ENCODE data around the gene CYTH1.

DNA sequence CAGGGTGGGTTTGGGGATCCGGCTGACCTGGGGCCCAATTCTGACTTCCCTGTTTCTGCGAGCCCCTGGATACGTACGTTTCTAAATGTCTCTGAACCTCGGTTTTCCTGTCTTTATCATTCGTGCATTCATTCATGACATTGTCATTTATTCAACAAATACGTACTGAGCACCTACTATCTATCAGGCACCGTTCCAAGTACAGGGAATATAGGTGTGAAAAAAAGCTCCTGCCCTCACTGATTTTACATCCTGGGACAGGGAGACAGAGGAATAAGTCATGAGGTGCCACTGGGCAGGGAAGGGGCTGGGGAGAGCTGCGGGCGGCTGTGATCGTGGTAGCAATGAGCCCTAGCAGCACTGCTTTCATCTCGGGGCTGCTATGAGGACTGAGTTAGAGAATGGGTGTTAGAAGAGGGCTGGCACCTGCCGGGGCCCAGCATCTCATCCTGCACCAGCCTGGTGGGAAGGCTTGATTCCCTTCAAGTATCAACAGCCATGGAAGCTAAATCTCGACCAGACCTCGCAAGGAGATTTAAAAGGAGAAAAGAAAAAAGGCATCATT, 116.6 kb downstream of the CYTH1 start:
- TF ChIP-seq, protein P1, sequence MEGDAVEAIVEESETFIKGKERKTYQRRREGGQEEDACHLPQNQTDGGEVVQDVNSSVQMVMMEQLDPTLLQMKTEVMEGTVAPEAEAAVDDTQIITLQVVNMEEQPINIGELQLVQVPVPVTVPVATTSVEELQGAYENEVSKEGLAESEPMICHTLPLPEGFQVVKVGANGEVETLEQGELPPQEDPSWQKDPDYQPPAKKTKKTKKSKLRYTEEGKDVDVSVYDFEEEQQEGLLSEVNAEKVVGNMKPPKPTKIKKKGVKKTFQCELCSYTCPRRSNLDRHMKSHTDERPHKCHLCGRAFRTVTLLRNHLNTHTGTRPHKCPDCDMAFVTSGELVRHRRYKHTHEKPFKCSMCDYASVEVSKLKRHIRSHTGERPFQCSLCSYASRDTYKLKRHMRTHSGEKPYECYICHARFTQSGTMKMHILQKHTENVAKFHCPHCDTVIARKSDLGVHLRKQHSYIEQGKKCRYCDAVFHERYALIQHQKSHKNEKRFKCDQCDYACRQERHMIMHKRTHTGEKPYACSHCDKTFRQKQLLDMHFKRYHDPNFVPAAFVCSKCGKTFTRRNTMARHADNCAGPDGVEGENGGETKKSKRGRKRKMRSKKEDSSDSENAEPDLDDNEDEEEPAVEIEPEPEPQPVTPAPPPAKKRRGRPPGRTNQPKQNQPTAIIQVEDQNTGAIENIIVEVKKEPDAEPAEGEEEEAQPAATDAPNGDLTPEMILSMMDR (conservative IDR thresholded peaks at IDR 0.05 in 1 of 2, IDR thresholded peaks at IDR 0.05 in 1 of 2; ENCODE audit: extremely low read depth in 1 of 2, insufficient read depth in 1 of 2, low read depth in 1 of 2, low read length in 2 of 2), result no peak
- TF ChIP-seq EZH2 (IDR thresholded peaks at IDR 0.05; ENCODE audit: borderline replicate concordance, low read length), result no peak
